Fibroblast of skin of right quadriceps (primary cell): Measurements from ENCODE around the gene ORC4.

ENCODE experiments used
- DNase-seq: peaks from one replicate; pipeline ENCODE4 v3.0.0-alpha.2; 2013

The ORC4 gene

GRCh38 chr2:147927053-147927588 lies 93.4 kb downstream of the ORC4 start:
- no peak for DNase-seq

- no peak for DNase-seq
Measured at GRCh38 chr2:147925886-147926285, 94.7 kb downstream of the ORC4 start.

GRCh38 chr2:147924647-147925046 lies 95.9 kb downstream of the ORC4 start:
- DNase-seq: no peak

- no peak for DNase-seq
Measured at GRCh38 chr2:147923846-147924245, 96.7 kb downstream of the ORC4 start.

GRCh38 chr2:147917161-147917560 lies 103.4 kb downstream of the ORC4 start:
- no peak for DNase-seq

GRCh38 chr2:147916723-147917122 lies 103.8 kb downstream of the ORC4 start:
- DNase-seq: no peak

GRCh38 chr2:147916067-147916466 lies 104.5 kb downstream of the ORC4 start:
- no peak for DNase-seq

GRCh38 chr2:147913701-147914480 lies 106.6 kb downstream of the ORC4 start:
- DNase-seq: no peak

GRCh38 chr2:147910990-147911473 lies 109.5 kb downstream of the ORC4 start:
- peak; percentile 63 for DNase-seq

- no peak for DNase-seq
Measured at GRCh38 chr2:147909178-147909577, 111.4 kb downstream of the ORC4 start.

- DNase-seq: no peak
Measured at GRCh38 chr2:147904051-147904450, 116.5 kb downstream of the ORC4 start.

- no peak for DNase-seq
Measured at GRCh38 chr2:147888680-147889079, 131.9 kb downstream of the ORC4 start.

GRCh38 chr2:147886136-147886535 lies 134.4 kb downstream of the ORC4 start:
- no peak for DNase-seq

GRCh38 chr2:147884830-147885229 lies 135.7 kb downstream of the ORC4 start:
- no peak for DNase-seq

- no peak for DNase-seq
Measured at GRCh38 chr2:147882631-147883030, 137.9 kb downstream of the ORC4 start.
